Testis (tissue), 2 donors: ENCODE data around the gene GNB1L.

Experiments used
- CTCF ChIP-seq, 3 experiments: fragments of 450-650 bp in 2 of 3; fragments of 200-600 bp in 1 of 3; sonication (generic) in 1 of 3; IDR thresholded peaks; one replicate each; pipeline ENCODE4 v1.5.1; 2016 to 2019; ENCODE audit warnings: antibody characterized with exemption in 3 of 3, mild to moderate bottlenecking in 2 of 3, moderate library complexity in 1 of 3
- POLR2A ChIP-seq: fragments of 450-650 bp; IDR thresholded peaks from one replicate; pipeline ENCODE4 v1.6.1; 2017; ENCODE audit warnings: antibody characterized with exemption, mild to moderate bottlenecking, moderate library complexity

- TF ChIP-seq CTCF (IDR thresholded peaks at IDR 0.05) (no peak), POLR2A (no peak)
Observed at GRCh38 chr22:19798003-19798665, 56.5 kb downstream of the GNB1L start.
